ENCODE data around the gene IRAK4.

DNA sequence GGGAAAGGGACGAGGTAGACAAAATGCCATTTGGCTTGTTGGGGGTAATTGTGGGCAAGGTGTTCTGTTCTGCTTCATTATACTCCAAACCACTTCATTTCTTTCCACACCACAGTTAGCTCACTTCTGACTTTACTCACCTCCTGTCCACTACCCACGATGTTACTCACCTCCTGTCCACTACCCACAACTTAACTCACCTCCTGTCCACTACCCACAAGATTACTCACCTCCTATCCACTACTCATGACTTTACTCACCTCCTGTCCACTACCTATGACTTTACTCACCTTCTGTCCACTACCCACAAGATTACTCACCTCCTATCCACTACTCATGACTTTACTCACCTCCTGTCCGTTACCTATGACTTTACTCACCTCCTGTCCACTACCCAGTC lies 57.4 kb downstream of the IRAK4 start:
- TF ChIP-seq, protein P1, sequence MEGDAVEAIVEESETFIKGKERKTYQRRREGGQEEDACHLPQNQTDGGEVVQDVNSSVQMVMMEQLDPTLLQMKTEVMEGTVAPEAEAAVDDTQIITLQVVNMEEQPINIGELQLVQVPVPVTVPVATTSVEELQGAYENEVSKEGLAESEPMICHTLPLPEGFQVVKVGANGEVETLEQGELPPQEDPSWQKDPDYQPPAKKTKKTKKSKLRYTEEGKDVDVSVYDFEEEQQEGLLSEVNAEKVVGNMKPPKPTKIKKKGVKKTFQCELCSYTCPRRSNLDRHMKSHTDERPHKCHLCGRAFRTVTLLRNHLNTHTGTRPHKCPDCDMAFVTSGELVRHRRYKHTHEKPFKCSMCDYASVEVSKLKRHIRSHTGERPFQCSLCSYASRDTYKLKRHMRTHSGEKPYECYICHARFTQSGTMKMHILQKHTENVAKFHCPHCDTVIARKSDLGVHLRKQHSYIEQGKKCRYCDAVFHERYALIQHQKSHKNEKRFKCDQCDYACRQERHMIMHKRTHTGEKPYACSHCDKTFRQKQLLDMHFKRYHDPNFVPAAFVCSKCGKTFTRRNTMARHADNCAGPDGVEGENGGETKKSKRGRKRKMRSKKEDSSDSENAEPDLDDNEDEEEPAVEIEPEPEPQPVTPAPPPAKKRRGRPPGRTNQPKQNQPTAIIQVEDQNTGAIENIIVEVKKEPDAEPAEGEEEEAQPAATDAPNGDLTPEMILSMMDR (IDR thresholded peaks at IDR 0.05) = no peak
- no peak for TF ChIP-seq POLR2AphosphoS5 (IDR thresholded peaks at IDR 0.05)
- TF ChIP-seq POLR2A (IDR thresholded peaks at IDR 0.05) = no peak

Data from prostate gland (tissue), 2 donors.